Measurements from ENCODE around the gene BSPRY. TPM values are rescaled to one million over a fixed set of nuclear protein-coding genes. Genes with fewer than 3 reads are reported as not detected.

BSPRY gene
- total and polyA plus RNA-seq, 2 experiments from 2014 or later: 6.1 to 12.0 TPM

DNA sequence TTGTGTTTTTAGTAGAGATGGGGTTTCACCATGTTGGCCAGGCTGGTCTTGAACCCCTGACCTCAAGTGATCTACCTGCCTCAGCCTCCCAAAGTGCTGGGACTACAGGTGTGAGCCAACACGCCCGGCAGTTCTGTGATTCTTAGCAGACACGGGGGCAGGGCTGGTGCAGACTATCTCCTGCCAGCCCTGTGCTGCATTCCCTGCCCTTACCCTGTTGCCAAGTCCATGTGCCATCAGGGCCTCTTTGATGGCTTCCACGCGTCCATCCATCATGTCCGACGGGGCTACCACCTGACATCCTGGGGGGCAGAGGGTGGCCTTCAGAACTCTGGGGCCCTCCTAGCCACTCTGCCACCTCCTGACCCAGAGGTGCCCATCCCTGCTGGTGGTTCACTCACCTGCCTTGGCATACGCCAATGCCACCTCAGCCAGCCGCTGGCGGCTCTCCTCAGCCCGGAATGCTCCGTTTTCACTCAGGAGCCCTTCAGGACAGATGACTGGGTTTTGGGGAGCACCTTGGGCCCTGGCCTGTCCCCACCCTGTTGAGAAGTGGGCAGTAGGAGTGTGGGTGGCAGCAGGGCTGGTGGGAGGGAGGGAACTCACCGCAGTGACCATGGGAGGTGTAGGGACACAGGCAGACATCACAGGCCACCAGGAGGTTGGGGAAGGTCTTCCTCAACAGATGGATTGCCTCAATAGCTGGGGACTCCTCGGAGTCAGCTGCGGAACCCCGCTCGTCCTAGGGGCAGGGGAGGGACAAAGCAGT is 41.0 kb downstream of the BSPRY start:
- Histone ChIP-seq H3K4me2 (no peak overlapping the region), H4K20me1 (ENCODE audit: insufficient read depth, poor library complexity, severe bottlenecking) (no peaks in the 10 kb centered on the region), H3K4me3 (no peak overlapping the region), H3K36me3 (replicated peaks; ENCODE audit: insufficient read depth, low read depth) (no peaks in the 10 kb centered on the region), H3K79me2 (peaks cover 10% of the 10 kb centered on the region), H3K9me2 (replicated peaks; ENCODE audit: insufficient read depth) (no peaks in the 10 kb centered on the region), H3K27ac (no peak overlapping the region), H3K27me3 (no peaks in the 10 kb centered on the region), H3K9me3 (ENCODE audit: low read depth) (no peaks in the 10 kb centered on the region), H3K4me1 (ENCODE audit: insufficient read depth) (peaks cover 25% of the 10 kb centered on the region), H2AFZ (no peak overlapping the region)
- DNase-seq (ENCODE audit: low spot score): no peak
- 99% methylated on average over 17 of the region's 17 CpGs for WGBS (ENCODE audit: low lambda C conversion rate, missing lambda C conversion rate)
- TF ChIP-seq EZH2phosphoT487 (IDR thresholded peaks at IDR 0.05; ENCODE audit: low read depth, severe bottlenecking, unreplicated experiment): no peak
- TF ChIP-seq EZH2 (IDR thresholded peaks at IDR 0.05; ENCODE audit: borderline replicate concordance): no peak
- TF ChIP-seq CTCF (IDR thresholded peaks at IDR 0.05; ENCODE audit: poor library complexity): no peak

DNA sequence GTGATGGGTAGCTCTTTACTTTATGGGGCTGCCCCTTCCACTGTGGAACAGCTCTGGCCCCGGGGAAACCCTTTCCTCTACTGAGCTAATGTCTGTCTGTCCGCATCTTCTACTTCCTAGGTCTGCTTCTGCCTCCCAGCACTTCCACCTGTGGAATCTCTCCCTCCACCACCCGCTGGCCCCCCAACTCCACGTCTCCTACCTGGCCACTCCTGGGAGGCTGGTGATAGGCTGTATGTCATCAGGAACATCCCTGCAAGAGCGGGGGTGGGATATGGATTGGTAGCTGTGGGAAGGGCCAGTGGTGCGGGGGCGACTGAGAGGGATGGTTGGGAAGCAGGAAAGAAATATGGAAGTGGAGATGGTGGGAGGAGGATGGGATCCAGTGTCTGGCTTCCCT is 42.6 kb downstream of the BSPRY start:
- 99% methylated on average over 7 of the region's 7 CpGs for WGBS (ENCODE audit: low lambda C conversion rate, missing lambda C conversion rate)

GRCh38 chr9:113393281-113393680 is 43.9 kb downstream of the BSPRY start:
- Histone ChIP-seq H3K27me3 (no peaks in the 10 kb centered on the region), H3K36me3 (replicated peaks; ENCODE audit: insufficient read depth, low read depth) (no peaks in the 10 kb centered on the region), H3K9me2 (replicated peaks; ENCODE audit: insufficient read depth) (no peaks in the 10 kb centered on the region), H3K9me3 (ENCODE audit: low read depth) (no peaks in the 10 kb centered on the region), H3K4me1 (ENCODE audit: insufficient read depth) (peaks cover 22% of the 10 kb centered on the region), H3K79me2 (peaks cover 29% of the 10 kb centered on the region), H3K4me2 (no peak overlapping the region), H3K4me3 (no peak overlapping the region), H2AFZ (no peak overlapping the region), H4K20me1 (ENCODE audit: insufficient read depth, poor library complexity, severe bottlenecking) (no peaks in the 10 kb centered on the region), H3K27ac (no peak overlapping the region)
- WGBS (ENCODE audit: low lambda C conversion rate, missing lambda C conversion rate): 98% methylated on average over 6 of the region's 7 CpGs
- TF ChIP-seq EZH2phosphoT487 (IDR thresholded peaks at IDR 0.05; ENCODE audit: low read depth, severe bottlenecking, unreplicated experiment): no peak
- TF ChIP-seq EZH2 (IDR thresholded peaks at IDR 0.05; ENCODE audit: borderline replicate concordance): no peak
- no peak for TF ChIP-seq CTCF (IDR thresholded peaks at IDR 0.05; ENCODE audit: poor library complexity)
- DNase-seq (ENCODE audit: low spot score): no peak

More for the DNA sequence above, 42.6 kb downstream of the BSPRY start:
- H3K27ac ChIP-seq: no peak overlapping the region
- no peak for DNase-seq (ENCODE audit: low spot score)
- H4K20me1 ChIP-seq (ENCODE audit: insufficient read depth, poor library complexity, severe bottlenecking): no peaks in the 10 kb centered on the region
- H3K4me2 ChIP-seq: no peak overlapping the region
- peaks cover 23% of the 10 kb centered on the region for H3K4me1 ChIP-seq (ENCODE audit: insufficient read depth)
- H3K79me2 ChIP-seq: peaks cover 19% of the 10 kb centered on the region
- no peaks in the 10 kb centered on the region for H3K27me3 ChIP-seq
- no peaks in the 10 kb centered on the region for H3K36me3 ChIP-seq (replicated peaks; ENCODE audit: insufficient read depth, low read depth)
- H2AFZ ChIP-seq: no peak overlapping the region
- no peaks in the 10 kb centered on the region for H3K9me2 ChIP-seq (replicated peaks; ENCODE audit: insufficient read depth)
- H3K4me3 ChIP-seq: no peak overlapping the region
- H3K9me3 ChIP-seq (ENCODE audit: low read depth): no peaks in the 10 kb centered on the region
- no peak for TF ChIP-seq EZH2phosphoT487 (IDR thresholded peaks at IDR 0.05; ENCODE audit: low read depth, severe bottlenecking, unreplicated experiment)
- no peak for TF ChIP-seq EZH2 (IDR thresholded peaks at IDR 0.05; ENCODE audit: borderline replicate concordance)
- TF ChIP-seq CTCF (IDR thresholded peaks at IDR 0.05; ENCODE audit: poor library complexity): no peak
